Effector memory CD4-positive, alpha-beta T cell (primary cell): Measurements from ENCODE around the gene RNF41.

Experiments used
- DNase-seq, 3 donors: peaks; one replicate each; pipeline ENCODE4 v3.0.0-alpha.2; 2020
- H3K27ac ChIP-seq: 2 replicates; pipeline ENCODE4 v1.7.0; 2013; ENCODE audit warnings: mild to moderate bottlenecking, low read length, moderate library complexity; ENCODE audit not compliant: insufficient read depth, poor library complexity, severe bottlenecking
- H3K27me3 ChIP-seq: replicated peaks from 2 replicates; pipeline ENCODE4 v1.7.0; 2013; ENCODE audit warnings: mild to moderate bottlenecking, low read length; ENCODE audit not compliant: insufficient read depth, control insufficient read depth, poor library complexity, severe bottlenecking
- H3K36me3 ChIP-seq: 2 replicates; pipeline ENCODE4 v1.7.0; 2013; ENCODE audit warnings: mild to moderate bottlenecking, low read length, moderate library complexity; ENCODE audit not compliant: control insufficient read depth, insufficient read depth
- H3K4me1 ChIP-seq: 2 replicates; pipeline ENCODE4 v1.7.0; 2013; ENCODE audit warnings: low read length, mild to moderate bottlenecking; ENCODE audit not compliant: control insufficient read depth, insufficient read depth, poor library complexity, severe bottlenecking
- H3K4me3 ChIP-seq: 2 replicates; pipeline ENCODE4 v1.7.0; 2013; ENCODE audit warnings: low read length, low read depth, mild to moderate bottlenecking; ENCODE audit not compliant: insufficient read depth, poor library complexity, severe bottlenecking
- H3K9me3 ChIP-seq: 2 replicates; pipeline ENCODE4 v1.7.0; 2013; ENCODE audit warnings: mild to moderate bottlenecking, low read length, moderate library complexity; ENCODE audit not compliant: control insufficient read depth

The RNF41 gene

DNA sequence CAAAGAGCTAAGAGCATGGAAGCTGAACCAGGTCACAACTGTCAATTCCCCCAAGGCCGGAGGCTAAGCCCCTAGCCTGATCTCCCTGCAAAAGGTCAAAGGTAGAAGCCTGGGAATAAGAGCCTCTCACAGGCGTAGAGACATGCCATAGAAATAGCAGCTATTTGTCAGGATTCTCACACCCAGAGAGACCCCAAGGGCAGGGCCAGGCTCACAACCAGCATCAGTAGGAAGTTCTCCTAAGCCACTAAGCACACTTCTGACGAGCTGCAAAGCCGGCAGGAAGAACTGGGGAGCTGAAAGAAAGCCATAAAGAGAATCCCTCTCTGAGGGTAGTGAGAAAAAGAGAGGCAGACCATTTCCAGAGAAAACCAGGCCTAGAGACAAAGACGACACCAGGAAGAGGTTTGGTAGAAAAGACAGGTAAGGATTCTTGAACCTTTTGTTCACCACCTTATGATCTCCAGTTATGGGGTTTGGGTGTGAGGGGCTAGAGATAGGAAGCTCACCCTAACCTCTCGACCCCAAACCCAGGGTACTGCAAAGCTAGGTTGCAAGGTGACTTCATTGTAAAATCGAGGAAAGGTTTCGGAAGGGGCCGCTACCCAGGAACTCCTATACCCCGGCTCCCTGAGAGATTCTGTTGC lies 33.5 kb downstream of the RNF41 start:
- H3K9me3 ChIP-seq = no peaks in the 10 kb centered on the region
- peaks cover 15% of the 10 kb centered on the region for H3K36me3 ChIP-seq
- peak overlapping the region; percentile 74 for H3K4me3 ChIP-seq
- peak overlapping the region; percentile 75 for H3K27ac ChIP-seq
- peaks cover 15% of the 10 kb centered on the region for H3K4me1 ChIP-seq
- no peaks in the 10 kb centered on the region for H3K27me3 ChIP-seq
- no peak for DNase-seq

DNA sequence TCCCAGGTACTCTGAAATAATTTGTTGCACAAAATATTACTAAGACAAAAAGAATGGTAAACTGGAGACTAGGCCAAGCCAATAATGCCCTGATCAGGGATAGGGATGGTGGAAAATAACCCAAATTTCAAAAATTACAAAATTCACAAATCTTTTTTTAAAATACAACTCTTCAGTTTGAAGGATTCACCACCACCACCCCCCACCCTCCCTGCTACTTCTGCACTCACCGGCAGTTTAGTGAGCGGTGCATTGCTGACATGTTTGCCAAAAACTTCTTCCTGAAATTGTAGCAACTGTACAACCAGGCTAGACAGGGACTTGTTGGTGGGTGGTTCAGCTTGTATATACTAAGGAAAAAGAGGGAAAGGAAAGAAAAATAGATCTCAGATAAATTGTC lies 34.8 kb downstream of the RNF41 start:
- Histone ChIP-seq H3K9me3 (no peaks in the 10 kb centered on the region), H3K27me3 (no peaks in the 10 kb centered on the region), H3K27ac (peak overlapping the region; percentile 75), H3K4me3 (no peak overlapping the region), H3K36me3 (peaks cover 17% of the 10 kb centered on the region), H3K4me1 (peaks cover 15% of the 10 kb centered on the region)
- no peak for DNase-seq

DNA sequence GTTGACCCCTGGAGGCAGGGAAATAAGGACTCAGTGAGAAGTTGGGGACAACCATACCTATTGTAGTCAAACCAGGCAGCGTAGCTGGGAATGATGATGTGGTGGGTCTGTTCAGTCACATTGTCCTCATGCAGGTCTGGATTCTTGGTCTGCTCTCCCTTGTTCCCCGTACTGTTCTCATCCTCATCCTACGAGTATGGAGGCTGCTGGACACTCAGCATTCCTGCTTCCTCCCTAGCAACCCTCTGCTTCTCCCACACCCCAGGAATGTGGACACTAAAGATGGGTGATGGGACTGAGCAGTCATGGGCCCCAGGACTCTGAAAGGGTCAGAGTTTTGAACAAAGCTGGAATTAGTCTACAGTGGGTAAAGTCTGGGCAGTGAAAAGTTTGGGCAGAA lies 43.4 kb downstream of the RNF41 start:
- no peak for DNase-seq
- no peaks in the 10 kb centered on the region for H3K27me3 ChIP-seq
- H3K36me3 ChIP-seq = peaks cover 71% of the 10 kb centered on the region
- H3K4me3 ChIP-seq = no peak overlapping the region
- H3K9me3 ChIP-seq = no peaks in the 10 kb centered on the region
- no peak overlapping the region for H3K27ac ChIP-seq
- H3K4me1 ChIP-seq = no peaks in the 10 kb centered on the region

DNA sequence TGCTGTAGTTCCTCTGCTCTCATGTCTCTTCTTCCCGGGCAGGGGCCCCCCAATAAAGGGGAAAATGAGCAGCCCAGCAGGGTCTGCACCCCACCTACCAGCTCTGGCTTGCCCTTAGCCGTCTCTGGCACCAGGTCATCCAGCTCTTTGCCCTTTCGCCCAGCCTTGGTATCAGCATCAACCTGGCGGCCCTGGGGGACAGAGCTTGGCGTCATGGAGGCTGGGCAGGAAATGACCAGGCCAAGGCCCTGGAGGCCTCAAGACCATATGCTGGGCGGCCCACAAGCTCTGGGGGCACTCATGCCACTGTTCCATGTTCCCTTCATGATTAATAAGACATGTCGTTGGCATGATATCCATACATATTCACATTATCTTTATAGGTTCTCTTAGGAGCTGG lies 48.9 kb downstream of the RNF41 start:
- peaks cover 77% of the 10 kb centered on the region for H3K36me3 ChIP-seq
- no peak overlapping the region for H3K27ac ChIP-seq
- H3K4me3 ChIP-seq = no peak overlapping the region
- H3K27me3 ChIP-seq = no peaks in the 10 kb centered on the region
- no peaks in the 10 kb centered on the region for H3K9me3 ChIP-seq
- DNase-seq = no peak
- no peaks in the 10 kb centered on the region for H3K4me1 ChIP-seq

DNA sequence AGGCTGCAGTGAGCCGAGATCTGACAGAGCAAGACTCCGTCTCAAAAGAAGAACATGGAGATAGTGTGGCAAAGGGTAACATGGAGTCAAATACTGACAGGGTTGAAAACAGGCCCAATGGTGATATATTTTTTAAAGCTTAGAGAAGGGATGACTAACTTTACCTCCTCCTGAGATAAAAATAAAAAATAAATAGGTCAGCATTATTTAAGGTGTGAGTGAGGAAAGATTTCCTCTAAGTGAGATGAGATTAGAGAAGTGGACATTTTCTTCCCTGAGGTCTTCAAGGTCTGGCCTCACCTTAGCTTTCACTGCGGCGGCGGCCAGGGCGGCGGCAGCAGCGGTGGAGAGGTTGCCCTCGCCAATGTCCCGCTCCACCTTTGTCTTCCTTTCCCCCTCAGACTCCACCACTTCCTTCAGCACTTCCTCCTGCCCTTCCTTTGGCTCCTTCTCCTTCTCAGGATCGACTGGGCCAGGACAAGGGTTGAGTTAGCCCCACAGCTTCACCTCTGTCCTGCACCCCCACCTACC lies 52.4 kb downstream of the RNF41 start:
- no peak for DNase-seq
- Histone ChIP-seq H3K27me3 (no peaks in the 10 kb centered on the region), H3K36me3 (peaks cover 82% of the 10 kb centered on the region), H3K27ac (no peak overlapping the region), H3K4me1 (no peaks in the 10 kb centered on the region), H3K9me3 (no peaks in the 10 kb centered on the region), H3K4me3 (no peak overlapping the region)

DNA sequence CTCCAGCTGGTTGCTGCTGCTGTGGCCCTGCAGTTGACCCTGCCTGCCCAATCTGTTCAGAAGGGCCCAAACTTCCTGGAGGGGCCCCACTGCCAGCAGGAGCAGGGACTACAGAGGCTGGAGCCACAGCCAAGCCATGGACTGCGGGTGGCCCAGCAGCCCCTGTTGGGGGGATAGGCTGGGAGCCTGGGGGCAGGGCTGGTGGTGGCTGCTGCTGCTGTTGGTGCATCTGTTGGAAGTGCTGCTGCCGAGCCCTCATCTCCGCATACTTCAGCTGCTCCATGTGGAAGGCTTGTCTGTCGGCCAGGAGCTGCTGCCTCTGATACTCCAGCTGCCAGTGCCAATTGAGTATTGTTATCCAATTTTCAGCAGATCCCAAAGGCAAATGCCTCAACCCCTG lies 56.4 kb downstream of the RNF41 start:
- H3K27me3 ChIP-seq = no peaks in the 10 kb centered on the region
- DNase-seq = no peak
- no peak overlapping the region for H3K4me3 ChIP-seq
- H3K4me1 ChIP-seq = peaks cover 11% of the 10 kb centered on the region
- H3K36me3 ChIP-seq = peaks cover 77% of the 10 kb centered on the region
- no peak overlapping the region for H3K27ac ChIP-seq
- no peaks in the 10 kb centered on the region for H3K9me3 ChIP-seq

DNA sequence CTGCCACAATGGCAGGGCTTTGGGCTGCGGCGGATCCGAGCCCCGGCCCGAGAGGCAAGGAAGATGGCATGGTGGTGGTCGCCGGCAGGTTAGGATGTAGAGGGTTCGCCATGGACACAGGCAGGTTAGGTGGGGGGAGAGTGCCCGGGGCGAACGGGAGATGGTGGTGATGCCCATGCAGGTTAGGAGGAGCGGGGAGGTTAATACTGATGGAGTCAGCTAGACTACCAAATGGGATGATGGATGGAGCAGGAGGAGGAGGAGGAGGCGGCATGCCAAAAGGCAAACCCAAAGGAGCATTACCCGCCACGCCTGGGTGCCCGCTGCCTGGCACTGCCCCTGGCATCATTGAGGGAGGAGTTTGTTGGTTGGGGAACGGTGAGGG lies 57.4 kb downstream of the RNF41 start:
- Histone ChIP-seq H3K27ac (no peak overlapping the region), H3K4me3 (no peak overlapping the region), H3K4me1 (peaks cover 22% of the 10 kb centered on the region), H3K27me3 (no peaks in the 10 kb centered on the region), H3K36me3 (peaks cover 66% of the 10 kb centered on the region), H3K9me3 (no peaks in the 10 kb centered on the region)
- no peak for DNase-seq

DNA sequence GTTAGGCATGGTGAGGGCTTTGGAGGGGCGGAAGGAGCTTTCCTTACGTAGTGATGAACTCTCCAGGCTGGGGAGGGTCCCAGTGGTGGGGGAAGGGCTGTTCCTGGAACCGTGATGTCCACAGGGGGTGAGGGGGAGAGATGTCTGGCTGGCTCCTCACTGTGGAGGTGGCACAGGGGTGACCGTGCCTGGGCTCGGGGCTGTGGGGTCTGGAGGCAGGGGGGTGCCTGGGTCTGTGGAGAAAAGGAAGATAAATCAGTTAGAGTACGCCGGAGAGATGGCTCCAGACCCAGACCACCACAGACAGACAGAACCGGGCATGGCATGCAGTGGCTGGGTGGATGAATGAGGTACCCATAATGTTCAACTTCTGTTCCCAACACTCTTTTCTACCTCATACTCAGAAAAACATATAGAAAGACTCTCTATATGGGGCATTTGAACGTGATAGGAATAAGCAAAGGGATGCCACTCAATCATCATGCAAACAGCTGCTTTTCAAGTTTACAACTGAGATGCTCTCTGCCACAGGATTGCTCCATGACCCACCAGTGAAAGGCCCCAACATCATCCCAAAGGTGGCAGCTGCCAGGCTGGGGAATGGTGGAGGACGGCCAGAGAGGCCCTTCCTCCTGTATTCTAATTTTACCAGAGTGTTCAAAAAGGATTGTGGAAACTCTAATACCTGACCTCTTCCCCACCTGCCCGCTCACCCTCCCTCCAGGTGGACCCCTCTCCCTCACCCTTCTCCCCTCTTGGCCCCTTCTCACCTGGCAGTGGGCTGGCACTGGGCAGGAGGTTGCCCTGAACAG lies 58.0 kb downstream of the RNF41 start:
- Histone ChIP-seq H3K9me3 (no peaks in the 10 kb centered on the region), H3K27me3 (no peaks in the 10 kb centered on the region), H3K27ac (no peak overlapping the region), H3K4me3 (no peak overlapping the region), H3K36me3 (peaks cover 66% of the 10 kb centered on the region), H3K4me1 (peaks cover 26% of the 10 kb centered on the region)
- no peak for DNase-seq

DNA sequence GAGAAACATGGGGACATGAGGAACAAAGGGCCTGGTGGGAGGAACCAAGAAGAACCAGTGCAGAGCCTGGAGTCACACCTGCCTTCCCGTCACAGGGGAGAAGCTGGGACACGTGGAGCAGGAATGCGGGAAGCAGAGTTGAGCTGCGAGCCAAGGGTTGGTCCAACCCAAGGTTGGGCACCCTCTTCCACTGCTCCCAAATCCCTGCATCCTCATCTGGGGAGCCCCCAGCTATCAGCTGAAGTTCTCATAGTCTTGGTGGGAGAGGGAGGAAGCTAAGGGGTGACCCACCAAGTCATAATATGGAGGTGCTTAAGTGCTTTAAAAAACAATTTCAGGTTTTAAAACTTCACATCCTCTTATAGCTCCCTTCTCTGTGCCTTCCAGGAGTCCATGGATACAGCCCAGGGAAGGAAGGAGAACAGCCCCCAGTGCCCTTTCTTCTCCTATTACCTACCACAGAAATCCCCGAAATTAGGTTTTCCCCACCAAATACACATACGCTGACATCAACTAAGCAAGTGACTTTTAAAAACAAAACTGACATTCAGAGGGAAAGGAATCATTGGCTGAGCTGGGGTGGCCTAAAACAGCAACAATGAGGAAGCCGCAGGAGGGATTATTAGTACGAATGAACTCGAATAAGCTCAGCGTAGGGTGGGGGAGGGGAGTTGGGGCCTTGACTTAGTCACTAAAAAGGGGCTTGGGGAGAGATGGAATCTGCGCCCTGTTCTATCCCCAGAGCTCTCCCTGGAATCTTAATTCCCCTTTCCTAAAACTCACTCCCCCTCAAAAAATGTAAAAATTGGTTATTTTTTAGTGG lies 59.0 kb downstream of the RNF41 start:
- H3K27ac ChIP-seq = no peak overlapping the region
- H3K4me1 ChIP-seq = peaks cover 26% of the 10 kb centered on the region
- H3K27me3 ChIP-seq = no peaks in the 10 kb centered on the region
- H3K9me3 ChIP-seq = no peaks in the 10 kb centered on the region
- H3K36me3 ChIP-seq = peaks cover 59% of the 10 kb centered on the region
- no peak for DNase-seq
- no peak overlapping the region for H3K4me3 ChIP-seq
